IPS-18c (cell line): ENCODE measurements around the gene ITPK1.
"Not testable (repeated sequence)": the region's sequence is repeated elsewhere in the genome, so short reads cannot be mapped to it uniquely, and the experiment has no call there.

Experiments used
- H3K4me3 ChIP-seq: 2 replicates; pipeline ENCODE4 v1.7.0; 2013; ENCODE audit warnings: low read depth, mild to moderate bottlenecking, low read length, moderate library complexity; ENCODE audit not compliant: insufficient read depth
- H3K9me3 ChIP-seq: one replicate; pipeline ENCODE4 v1.6.1; 2013; ENCODE audit warnings: mild to moderate bottlenecking, low read length, moderate library complexity; ENCODE audit not compliant: control insufficient read depth, insufficient read depth

Gene ITPK1

GRCh38 chr14:93110856-93111419 is 4.8 kb downstream of the ITPK1 start:
- H3K4me3 ChIP-seq: no peak overlapping the region
- H3K9me3 ChIP-seq: no peaks in the 10 kb centered on the region

DNA sequence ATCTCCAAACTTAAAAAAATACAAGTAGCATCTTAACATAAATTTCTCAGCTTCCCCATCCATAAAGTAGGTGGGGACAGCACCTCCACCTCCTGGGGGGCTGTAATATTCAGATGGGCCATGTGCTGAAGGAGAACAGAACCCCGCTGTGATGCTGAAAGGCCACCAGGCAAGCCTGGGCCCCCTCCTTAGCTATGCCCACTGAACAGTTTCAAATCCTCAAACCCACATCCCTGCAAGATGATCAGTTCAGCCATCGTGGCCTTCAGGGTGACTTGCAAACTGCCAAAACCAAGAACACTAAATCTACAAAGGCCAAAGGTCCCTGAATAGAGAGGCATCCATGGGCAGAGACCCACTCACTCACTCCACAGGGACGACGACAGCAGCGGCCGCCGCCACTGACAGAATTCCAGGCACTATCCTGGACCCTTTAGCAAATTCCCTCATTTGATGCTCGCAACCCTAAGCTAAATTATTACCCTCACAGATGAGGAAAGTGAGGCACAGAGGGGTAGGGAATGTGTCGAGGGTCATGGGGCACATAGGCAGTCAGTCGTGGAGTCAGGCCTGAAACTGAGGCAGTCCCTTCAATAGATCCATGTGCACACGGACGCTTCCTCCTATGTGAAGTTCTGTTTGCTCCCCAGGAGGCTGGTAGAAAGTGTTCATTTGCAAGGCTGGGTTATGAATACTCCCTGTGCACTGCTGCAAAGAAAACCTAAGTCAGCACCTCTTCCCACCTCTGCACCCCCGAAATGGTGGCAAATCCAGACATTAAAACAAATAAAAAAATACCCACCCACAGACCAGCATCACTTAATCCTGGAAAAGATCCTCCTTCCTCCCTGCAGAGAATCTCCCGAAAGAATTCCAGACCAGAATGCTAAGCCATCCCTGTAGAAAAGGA is 5.9 kb downstream of the ITPK1 start:
- H3K4me3 ChIP-seq: no peak overlapping the region
- no peaks in the 10 kb centered on the region for H3K9me3 ChIP-seq

- Histone ChIP-seq H3K9me3 (no peaks in the 10 kb centered on the region), H3K4me3 (no peak overlapping the region)
Measured at GRCh38 chr14:93108105-93108504, 7.6 kb downstream of the ITPK1 start.

GRCh38 chr14:93107453-93107852 is 8.3 kb downstream of the ITPK1 start:
- Histone ChIP-seq H3K4me3 (no peak overlapping the region), H3K9me3 (no peaks in the 10 kb centered on the region)

DNA sequence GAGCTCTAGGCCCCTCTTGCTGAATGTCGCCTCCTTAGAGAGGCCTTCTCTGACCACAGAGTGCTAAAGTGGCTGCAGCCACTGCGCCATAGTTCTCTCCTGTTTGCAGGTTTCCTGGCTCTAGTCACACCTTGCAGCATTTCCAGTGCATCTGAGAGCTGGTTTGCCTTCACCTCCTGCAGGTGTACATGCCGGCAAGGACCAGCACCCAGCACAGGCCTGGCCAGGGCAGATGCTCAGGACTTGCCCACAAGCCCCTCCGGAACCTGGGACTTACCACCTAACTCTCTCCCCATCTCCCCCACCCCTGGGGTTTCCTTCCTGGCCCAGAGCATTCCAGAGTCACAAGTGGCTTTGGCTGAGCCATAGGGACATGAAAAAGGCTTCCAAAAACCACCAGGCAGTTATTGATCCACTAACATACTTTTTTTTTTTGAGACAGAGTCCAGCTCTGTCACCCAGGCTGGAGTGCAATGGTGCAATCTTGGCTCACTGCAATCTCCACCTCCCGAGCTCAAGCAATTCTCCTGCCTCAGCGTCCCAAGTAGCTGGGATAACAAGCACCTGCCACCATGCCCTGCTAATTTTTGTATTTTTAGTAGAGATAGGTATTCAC is 9.1 kb downstream of the ITPK1 start:
- Histone ChIP-seq H3K9me3 (no peaks in the 10 kb centered on the region), H3K4me3 (no peak overlapping the region)

DNA sequence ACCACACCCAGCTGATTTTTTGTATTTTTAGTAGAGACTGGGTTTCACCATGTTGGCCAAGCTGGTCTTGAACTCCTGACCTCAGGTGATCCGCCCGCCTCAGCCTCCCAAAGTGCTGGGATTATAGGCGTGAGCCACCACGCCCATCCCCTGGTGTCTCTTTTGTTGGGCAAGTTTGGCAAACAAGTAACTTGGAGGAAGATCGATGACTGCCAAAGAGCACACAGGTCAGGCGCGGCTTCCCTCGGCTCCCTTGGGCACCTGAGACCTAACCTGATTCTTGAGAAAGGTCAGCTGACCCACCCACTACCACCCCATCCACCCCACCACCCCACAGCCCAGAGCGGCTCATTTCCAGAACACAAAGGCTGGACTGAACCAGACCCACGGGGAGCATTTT is 9.9 kb downstream of the ITPK1 start:
- not testable (repeated sequence) for H3K4me3 ChIP-seq, H3K9me3 ChIP-seq

DNA sequence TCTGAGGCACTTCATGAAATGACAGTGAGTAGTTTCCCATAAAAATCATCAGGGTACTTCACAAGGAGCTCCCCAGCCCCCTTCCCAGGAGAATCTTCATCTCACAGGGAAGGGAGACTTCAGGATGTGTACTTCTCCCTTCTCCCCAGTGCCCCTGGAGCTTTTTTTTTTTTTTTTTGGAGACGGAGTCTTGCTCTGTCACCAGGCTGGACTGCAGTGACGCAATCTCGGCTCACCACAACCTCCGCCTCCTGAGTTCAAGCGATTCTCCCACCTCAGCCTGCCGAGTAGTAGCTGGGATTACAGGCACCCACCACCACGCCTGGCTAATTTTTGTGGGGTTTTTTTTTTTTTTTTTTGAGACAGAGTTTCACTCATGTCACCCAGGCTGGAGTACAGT is 10.4 kb downstream of the ITPK1 start:
- Histone ChIP-seq H3K9me3 (no peaks in the 10 kb centered on the region), H3K4me3 (no peak overlapping the region)

DNA sequence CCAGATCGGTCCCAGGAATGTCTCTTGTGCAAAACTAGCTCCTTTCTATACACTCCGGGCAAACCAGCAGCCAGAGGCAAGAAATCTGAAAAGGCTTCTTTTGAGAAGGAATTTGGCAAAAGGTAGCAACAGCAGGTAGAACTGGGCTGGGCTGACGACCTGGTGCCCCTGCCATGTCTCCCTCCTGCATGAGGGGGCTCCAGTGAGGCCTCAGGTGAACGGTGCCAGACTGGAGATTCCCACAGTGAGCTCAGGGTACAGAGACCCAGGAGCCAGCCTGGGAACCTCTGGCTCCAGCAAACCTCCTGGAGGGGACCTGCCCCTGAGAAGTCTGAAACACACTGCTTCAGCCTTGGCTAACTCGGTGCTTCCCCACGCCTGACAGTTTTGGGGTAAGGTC is 10.8 kb downstream of the ITPK1 start:
- H3K4me3 ChIP-seq: no peak overlapping the region
- H3K9me3 ChIP-seq: no peaks in the 10 kb centered on the region

DNA sequence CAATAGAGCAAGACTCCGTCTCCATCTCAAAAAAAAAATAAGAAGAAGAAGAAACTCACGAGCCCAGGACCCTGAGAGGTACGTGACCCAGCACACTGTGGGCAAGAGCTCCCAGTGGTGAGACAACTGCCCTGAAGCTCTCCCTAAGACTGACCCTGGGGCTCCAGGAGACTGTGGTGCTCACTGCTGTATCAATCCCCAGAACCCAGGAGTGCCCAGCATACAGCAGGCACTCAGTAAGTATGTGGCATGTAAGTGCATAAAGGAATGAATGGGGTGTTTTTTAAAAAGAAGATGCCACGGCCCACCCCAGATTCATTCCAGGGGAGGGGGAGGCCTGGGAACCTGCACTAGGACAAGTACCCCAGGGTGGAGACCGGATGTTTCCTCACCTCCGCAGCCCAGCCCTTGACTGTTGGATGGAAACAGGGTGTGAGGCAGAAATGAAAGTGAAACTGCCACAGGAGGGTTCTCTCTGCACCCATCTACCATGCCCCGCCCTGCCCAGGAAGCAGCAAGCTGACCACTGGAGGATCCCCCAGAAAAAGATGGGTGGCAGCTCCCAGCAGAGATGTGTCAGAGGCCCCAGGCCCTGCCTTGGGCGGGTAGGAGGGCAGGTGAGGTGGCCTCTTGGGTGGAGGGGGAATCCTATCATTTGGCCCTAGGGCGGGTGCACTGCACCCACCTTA is 12.2 kb downstream of the ITPK1 start:
- no peaks in the 10 kb centered on the region for H3K9me3 ChIP-seq
- H3K4me3 ChIP-seq: no peak overlapping the region

DNA sequence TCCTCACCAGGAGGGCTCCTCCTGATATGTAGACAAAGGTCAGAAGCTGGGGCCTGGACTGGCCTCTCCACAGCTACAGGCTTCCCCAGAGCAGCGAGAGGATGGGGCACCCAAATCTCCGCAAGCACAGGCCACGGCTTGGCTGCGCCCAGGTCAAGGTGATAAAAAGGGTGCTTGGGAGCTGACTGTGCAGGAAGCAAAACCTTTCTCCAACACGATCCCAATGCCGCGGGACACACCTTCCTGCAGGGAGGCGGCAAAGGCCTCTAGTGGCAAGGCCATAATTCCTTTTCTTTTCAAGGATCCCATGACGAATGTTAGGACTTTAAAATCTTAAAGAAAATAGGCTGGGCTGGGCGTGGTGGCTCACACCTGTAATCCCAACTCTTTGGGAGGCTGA is 13.6 kb downstream of the ITPK1 start:
- H3K9me3 ChIP-seq: no peaks in the 10 kb centered on the region
- H3K4me3 ChIP-seq: no peak overlapping the region

GRCh38 chr14:93101181-93101580 is 14.5 kb downstream of the ITPK1 start:
- no peak overlapping the region for H3K4me3 ChIP-seq
- no peaks in the 10 kb centered on the region for H3K9me3 ChIP-seq

GRCh38 chr14:93100570-93100969 is 15.2 kb downstream of the ITPK1 start:
- Histone ChIP-seq H3K4me3 (no peak overlapping the region), H3K9me3 (no peaks in the 10 kb centered on the region)

DNA sequence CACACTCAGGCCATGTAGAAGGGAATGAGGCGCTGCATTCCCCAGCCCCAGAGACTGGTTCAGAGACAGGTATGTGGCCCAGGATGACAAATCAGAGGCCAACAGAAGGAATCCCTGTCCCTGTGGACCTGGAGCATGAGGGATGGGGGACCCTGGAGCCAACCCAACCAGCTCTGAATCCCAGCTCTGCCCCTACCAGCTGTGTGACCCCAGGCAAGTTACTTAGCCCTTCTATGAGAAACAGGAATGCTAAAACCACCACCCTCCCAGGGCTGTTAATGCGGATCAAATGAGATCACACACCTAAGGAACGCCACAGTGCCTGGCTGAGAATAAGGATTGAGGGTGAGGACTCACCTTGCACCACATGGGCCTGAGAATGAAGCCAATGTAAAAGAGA is 15.6 kb downstream of the ITPK1 start:
- H3K4me3 ChIP-seq: no peak overlapping the region
- no peaks in the 10 kb centered on the region for H3K9me3 ChIP-seq

DNA sequence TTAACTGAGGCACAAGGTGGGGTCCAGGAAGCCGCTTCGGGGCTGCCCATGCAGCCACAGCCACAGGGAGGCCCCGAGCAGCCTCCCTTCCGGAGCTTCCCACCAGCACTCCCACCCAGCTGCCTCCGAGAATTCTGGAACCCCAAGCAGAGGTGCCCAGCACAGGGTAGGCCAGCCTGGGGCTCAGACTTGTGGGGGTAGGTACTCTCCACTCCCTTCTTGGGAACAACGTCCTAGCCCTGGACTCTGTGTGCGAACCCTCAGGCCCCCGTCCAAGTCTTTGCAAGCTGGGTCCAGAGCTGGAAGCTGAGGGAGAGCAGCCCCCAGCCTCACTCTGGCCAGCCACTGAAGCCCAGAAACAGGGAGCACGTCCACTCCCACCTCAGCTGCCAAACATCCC is 16.1 kb downstream of the ITPK1 start:
- H3K4me3 ChIP-seq: no peak overlapping the region
- no peaks in the 10 kb centered on the region for H3K9me3 ChIP-seq

DNA sequence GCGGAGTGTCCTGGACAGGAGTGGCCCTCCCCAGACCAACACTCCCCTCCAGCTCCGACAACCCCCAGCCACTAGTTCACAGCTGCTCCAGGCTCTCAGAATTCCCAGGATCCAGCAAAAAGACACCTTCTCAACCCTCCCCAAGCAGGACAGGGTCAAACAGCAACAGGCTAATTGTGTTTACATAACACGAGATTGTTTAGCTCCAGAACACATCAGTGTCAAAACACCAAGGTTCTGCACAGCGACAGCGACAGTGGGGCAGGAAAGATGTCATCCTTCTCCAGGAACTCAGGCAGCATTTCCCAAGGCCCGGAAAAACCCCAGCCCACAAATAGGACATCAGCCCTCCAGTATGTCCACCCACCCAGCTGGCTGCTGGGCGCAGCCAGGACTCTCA is 16.5 kb downstream of the ITPK1 start:
- Histone ChIP-seq H3K9me3 (no peaks in the 10 kb centered on the region), H3K4me3 (no peak overlapping the region)

DNA sequence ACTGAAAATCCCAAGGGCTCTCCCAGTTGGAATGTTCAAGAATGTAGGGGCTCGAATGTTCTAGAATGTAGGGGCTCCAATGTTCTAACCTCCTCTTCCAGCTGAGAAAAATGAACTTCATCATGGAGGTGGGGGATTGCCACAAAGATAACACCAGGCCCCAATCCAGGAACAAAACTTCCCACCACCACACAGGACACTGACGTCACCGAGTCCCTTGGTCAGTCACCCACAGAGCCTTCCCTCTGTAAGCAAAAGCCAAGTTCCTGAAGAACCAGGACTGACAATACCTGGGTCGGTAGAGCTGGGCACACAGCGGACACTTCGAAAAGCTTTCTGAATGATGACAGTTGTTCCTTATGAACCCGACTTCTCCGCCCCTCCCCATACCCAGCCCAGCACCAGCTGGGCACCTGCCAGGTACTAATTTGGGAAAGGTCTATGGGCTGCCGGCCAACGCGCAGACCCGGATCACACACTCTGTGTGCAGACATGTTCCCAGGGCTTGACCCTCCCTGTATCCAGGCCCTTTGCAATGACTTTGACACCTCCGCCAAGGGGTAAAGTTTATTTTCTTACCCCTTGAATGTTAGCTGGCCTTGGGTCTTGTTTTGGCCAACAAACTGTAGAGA is 18.9 kb downstream of the ITPK1 start:
- Histone ChIP-seq H3K9me3 (no peaks in the 10 kb centered on the region), H3K4me3 (no peak overlapping the region)

- Histone ChIP-seq H3K4me3 (no peak overlapping the region), H3K9me3 (no peaks in the 10 kb centered on the region)
Measured at GRCh38 chr14:93095742-93096510, 19.8 kb downstream of the ITPK1 start.
